LNCAP (cell line): ENCODE measurements around the gene SIX2.

ENCODE experiments used
- TF ChIP-seq, protein P1 (sequence below): fragments of 450-650 bp; IDR thresholded peaks from 2 replicates; pipeline ENCODE4 v1.5.1; 2017; ENCODE audit warnings: mild to moderate bottlenecking

The SIX2 gene

DNA sequence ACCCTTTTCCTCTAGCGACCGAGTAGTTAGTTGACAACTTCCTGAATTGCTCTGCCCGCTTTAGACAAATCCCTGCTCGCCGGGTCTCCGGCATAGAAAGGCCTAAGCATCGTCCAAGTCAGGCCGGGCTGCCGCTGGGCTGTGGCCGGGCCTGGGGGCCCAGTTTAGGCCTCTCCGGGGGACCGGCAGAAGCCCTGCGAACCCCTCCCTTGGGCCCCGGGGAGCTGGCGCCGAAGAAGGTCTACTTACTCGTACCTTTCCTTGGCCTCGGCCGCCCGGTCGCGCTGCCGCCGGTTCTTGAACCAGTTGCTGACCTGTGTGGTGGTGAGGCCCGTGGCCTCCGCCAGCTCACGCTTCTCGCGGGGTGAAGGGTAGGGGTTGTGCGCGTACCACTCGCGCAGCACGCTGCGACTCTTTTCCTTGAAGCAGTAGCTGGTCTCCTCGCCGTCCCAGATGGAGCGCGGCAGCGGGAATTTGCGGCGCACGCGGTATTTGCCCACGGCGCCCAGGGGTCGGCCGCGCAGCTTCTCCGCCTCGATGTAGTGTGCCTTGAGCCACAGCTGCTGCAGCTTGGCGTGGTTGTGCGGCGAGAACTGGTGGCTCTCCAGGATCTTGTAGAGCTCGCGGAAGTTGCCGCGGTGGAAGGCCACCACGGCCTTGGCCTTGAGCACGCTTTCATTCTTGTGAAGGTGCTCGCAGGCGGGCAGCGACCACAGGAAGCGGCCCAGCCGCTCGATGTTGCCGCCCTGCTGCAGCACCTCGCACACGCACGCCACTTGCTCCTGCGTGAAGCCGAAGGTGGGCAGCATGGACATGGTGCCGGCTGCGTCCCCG, 739 bp downstream of the SIX2 start:
- TF ChIP-seq, protein P1, sequence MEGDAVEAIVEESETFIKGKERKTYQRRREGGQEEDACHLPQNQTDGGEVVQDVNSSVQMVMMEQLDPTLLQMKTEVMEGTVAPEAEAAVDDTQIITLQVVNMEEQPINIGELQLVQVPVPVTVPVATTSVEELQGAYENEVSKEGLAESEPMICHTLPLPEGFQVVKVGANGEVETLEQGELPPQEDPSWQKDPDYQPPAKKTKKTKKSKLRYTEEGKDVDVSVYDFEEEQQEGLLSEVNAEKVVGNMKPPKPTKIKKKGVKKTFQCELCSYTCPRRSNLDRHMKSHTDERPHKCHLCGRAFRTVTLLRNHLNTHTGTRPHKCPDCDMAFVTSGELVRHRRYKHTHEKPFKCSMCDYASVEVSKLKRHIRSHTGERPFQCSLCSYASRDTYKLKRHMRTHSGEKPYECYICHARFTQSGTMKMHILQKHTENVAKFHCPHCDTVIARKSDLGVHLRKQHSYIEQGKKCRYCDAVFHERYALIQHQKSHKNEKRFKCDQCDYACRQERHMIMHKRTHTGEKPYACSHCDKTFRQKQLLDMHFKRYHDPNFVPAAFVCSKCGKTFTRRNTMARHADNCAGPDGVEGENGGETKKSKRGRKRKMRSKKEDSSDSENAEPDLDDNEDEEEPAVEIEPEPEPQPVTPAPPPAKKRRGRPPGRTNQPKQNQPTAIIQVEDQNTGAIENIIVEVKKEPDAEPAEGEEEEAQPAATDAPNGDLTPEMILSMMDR: no peak

DNA sequence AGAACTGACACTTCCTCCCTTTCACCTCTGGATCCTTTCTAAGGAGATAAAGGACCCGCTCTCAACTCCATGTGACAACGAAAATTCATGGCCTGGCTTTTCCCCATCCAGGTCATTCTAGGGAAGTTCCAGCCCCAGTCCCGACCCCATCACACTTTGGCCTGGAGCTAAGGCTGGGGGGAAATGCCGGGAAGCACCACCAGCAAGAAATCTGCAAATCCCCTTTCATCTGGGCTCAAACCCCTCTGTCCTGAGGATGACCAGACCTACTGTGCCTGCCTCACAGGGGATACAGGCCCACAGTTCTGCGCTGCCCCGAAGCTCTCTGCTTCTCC, 1.3 kb downstream of the SIX2 start:
- TF ChIP-seq, protein P1: no peak

DNA sequence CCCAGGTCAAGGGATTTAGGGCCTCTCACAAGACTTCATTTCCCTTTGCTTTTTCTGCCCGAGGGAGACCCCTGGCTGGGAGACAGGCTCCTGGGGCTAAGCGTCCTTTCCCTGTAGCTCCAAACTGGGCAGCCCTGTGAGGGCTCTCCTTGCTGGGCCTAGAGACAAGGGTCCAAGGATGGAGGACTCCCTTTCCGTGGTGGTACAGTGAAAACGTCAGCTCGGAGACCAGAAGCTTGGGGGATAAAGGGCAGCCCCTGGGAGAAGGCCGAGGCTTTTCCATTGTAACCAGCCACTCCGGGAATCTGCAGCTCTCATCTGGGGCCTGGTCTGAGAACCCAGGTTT, 2.3 kb downstream of the SIX2 start:
- TF ChIP-seq, protein P1: no peak

DNA sequence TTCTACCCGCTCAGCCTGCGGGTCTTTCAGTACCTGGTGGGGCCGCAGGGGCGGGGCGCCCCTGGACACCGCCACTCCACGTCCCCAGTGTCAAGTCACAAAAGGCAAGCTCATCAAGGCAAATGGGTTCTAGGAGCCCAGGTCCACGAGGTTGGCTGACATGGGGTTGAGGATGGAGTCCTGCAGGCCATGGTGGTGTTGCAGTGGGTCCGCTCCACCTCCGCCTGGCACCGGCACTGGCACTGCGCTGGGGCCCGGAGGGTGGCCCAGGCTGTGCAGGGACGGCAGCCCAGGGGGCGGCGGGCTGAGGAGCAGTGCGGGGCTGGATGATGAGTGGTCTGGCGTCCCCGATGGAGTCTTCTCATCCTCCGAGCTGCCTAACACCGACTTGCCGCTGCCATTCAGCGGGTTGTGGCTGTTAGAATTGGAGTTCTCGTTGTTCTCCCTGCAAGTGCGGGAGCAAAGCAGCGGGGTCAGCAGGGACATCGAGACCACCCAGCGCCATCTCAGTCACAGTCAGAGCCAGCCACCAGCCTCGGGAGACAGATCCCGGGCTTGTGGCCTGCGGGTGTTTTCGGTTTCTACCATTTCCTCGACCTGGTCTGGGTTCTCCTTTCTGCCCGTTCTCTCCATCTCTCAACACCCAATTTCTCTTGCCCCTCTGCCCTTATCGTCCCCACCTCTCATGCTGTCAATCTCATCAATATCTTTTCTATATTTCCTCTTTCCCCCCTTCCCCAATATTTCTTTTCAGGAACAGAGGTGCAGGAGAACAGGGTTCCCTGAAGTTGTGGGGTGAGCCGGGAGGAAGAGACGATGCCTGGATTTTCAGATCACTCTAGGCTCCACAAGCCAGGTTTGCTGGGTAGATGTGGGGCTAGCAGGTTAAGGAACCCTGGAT, 3.0 kb downstream of the SIX2 start:
- TF ChIP-seq, protein P1: no peak

DNA sequence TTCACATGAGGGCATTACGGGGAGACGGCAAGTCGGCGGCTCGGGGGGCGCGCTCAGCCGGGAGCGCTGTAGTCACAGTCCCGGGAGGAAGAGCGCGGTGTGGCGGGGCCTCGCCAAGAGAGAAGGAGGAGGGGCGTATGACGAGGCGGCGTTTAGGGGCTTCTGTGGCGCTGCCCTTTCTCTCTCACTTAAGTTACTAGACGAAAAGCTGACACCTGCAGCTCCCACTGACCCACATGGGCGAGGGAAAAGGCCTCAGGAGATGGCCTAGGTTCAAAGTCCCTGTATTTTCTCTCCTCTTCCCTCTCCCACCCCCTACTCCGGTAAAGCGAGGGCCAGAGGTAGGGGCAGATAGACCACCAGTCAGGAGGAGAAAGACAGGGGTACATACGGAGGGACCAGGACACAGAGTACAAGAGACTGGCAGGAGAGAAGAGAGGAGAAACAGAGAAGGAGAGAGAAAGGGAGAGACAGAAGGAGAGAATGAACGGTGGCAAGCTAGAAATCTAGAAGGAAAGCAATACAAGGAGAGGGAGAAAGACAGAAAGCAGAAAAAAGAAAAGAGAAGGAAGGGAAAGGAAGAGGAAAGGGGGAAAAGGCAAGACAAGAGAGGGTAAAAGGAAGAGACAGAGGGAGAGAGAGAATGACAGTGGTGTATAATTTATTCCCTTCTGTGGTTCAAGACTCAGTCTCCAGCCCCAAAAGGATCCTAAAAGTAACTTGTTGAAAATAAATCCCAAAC, 3.8 kb downstream of the SIX2 start:
- TF ChIP-seq, protein P1: no peak

DNA sequence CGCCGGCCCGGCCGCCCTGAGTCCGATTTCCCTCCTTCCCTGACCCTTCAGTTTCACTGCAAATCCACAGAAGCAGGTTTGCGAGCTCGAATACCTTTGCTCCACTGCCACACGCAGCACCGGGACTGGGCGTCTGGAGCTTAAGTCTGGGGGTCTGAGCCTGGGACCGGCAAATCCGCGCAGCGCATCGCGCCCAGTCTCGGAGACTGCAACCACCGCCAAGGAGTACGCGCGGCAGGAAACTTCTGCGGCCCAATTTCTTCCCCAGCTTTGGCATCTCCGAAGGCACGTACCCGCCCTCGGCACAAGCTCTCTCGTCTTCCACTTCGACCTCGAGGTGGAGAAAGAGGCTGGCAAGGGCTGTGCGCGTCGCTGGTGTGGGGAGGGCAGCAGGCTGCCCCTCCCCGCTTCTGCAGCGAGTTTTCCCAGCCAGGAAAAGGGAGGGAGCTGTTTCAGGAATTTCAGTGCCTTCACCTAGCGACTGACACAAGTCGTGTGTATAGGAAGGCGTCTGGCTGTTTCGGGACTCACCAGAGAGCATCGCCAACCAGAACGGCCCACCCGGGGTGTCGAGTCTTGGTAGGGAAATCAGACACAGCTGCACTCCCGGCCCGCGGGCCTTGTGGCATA, 4.6 kb downstream of the SIX2 start:
- TF ChIP-seq, protein P1: no peak
